HG02610 (cell line): ENCODE results near the gene APBA2.

ENCODE experiments used
- ATAC-seq: cut with Tn5 transposase; IDR thresholded peaks from one replicate; pipeline ENCODE4 v1.9.1; 2021; ENCODE audit warnings: mild to moderate bottlenecking, moderate library complexity; ENCODE audit not compliant: unreplicated experiment

Gene APBA2

DNA sequence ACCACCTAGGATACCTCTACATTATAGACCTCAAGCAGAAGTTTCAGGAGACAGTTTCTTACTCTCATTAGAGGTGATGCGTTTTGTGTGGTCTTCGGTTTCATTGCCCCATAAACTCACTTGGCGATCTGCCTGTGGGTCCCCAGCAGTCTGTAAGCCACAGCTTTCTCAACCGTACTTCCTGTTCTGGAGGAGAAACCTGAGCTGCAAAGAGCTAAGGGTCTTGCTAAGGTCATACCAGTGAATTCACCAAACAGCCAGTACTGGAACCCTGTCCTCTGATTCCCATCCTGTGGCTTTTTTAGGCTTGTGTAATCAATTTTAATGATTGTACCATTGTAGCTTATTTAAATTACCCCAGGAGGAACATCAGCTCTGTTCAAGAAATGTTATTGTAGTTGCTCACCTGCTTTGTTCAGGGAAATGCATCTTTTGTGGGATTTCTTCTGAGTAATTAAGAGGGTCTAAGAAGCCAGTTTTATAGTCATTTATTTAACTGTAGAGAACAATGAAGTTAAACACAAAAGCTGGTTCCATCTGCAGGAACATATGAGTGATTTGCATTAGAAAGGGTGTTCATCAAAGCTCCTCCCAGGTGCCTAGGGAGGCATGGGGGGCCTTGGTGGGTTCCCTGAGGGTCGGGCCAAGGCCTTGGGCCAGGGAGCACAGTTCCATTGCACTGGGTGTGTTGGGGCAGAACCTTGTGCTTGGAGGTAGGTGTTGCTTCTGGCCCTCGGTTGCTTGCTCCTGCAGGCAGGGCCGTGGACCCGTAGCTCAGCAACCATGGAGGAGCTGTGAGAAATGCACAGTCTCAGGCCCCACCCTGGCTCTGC is 69.6 kb downstream of the APBA2 start:
- ATAC-seq, result no peak

DNA sequence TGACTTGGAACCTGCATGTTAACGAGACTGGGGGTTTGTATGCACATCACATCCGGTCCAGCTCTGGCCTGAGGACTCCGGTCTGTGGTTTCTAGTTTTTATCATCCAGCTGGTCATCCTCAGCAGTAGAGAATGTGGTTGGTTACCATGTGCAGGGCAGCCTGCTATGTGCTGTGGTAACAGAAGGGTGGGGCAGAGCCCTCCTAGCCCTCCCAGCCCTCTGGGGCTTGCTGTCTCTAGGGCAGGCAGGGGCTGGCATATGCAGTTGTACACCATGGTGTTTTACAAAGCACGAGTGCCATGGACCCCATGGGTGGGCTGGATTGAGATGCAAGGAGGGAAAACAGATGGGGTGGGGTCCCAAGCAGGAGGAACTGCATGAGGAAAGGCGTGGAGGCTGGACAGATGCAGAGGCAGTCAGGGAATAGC is 70.2 kb downstream of the APBA2 start:
- ATAC-seq, result no peak

DNA sequence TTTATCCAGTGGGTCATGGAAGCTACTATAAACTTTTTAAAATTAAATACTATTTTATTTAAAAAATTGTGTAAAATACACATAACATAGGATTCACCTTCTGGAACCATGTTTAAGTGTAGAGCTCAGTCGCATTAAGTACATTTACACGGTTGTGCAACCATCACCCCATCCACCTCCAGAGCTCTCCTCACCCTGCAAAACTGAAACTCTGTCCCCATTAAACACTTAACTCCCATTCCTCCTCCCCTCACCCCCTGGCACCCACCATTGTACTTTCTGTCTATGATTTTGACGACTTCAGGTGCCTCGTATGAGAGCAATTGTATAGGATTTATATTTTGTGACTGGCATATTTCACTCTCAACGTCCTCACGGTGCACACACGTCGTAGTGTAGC is 70.7 kb downstream of the APBA2 start:
- no peak for ATAC-seq

DNA sequence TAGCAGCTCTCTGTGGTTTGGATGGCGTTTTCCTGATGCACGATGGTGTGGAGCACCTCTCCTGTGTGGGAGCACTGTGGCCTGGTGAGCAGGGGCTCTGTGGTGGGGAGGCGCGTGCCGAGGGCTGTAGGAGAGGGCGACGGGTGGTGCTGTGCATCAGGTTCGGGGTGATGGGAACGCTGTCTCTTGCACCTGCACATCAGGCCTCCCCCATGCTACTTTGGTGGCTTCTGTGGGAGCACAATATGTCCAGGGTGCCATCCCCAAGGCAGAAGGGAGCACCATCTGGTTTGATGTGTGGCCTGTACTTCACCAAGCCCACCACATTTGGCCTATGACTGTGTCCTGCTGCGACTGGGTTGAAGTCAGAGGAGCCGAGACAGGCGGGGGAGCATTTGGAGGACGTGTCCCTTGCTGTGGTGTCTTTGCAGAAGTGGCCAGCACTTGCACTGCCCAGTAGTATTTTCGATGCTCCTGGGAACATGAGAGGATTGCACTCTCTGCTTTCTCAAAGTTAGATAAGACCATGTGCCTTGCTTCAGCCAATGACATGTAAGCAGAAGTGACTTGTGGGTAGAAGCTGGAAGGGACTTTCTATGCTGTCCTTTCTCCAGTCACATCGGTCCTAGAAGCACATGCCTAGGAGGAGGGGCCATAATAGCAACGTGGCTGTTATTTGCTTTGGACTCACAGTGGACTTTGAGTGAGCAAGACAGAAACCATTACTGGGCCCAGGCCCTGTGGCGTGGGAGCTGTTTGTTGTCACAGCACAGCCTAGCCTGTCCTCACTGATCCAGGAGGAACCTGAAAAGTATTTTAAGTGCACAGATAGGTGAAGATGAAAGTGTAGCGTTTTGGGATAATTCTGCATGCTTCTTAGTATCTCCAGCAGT is 72.1 kb downstream of the APBA2 start:
- ATAC-seq, result no peak

DNA sequence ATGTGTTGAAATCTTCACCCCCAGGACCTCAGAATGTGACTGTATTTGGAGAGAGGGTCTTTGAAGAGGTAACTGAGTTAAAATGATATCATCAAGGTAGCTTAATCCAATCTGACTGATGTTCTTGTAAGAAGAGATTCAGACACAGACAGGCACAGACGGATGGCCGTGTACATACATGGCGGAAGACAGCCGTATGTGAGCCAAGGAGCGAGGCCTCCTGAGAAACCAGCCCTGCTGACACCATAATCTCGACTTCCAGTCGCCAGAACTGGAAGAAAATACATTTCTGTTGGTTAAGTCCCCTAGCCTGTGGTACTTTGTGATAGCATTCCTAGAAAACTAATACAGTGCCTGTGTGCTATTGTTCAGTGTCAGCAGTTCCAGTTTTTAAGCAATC is 73.6 kb downstream of the APBA2 start:
- ATAC-seq, result no peak

DNA sequence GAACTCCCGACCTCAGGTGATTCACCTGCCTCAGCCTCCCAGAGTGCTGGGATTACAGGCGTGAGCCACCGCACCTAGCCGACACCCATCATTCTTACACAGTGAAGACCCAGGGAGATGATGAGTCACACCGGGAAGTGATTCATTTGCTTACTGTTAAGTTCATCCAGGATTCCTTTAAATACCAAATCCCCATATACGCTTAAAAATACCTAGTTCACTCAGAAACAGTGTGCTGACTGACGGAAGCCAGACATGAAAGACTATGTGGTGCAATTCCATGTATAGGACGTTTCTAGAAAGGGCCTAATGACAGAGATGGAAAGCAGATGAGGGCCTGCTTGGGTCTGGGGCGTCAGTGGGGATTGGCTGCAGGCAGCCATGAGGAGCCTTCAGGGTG is 75.2 kb downstream of the APBA2 start:
- ATAC-seq, result no peak

DNA sequence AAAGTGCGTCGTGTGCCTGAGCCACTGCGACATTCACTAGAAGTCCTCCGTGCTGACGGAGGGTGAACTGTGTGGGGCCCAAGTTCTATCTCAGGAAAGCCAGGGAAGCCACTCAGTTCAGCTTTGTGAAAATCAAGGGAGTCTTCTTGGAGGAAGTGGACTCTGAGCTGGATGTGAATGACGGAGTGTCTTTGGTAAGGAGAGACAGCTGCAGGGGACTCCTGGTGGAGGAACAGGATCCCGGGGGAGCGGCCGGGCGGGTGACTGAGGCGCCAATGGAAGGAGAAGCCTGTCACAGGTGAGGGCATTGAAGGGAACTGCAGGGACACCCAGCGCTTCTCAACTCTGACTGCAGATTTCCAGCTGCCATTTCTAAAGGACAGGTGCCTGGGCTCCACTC is 75.6 kb downstream of the APBA2 start:
- ATAC-seq, result no peak

DNA sequence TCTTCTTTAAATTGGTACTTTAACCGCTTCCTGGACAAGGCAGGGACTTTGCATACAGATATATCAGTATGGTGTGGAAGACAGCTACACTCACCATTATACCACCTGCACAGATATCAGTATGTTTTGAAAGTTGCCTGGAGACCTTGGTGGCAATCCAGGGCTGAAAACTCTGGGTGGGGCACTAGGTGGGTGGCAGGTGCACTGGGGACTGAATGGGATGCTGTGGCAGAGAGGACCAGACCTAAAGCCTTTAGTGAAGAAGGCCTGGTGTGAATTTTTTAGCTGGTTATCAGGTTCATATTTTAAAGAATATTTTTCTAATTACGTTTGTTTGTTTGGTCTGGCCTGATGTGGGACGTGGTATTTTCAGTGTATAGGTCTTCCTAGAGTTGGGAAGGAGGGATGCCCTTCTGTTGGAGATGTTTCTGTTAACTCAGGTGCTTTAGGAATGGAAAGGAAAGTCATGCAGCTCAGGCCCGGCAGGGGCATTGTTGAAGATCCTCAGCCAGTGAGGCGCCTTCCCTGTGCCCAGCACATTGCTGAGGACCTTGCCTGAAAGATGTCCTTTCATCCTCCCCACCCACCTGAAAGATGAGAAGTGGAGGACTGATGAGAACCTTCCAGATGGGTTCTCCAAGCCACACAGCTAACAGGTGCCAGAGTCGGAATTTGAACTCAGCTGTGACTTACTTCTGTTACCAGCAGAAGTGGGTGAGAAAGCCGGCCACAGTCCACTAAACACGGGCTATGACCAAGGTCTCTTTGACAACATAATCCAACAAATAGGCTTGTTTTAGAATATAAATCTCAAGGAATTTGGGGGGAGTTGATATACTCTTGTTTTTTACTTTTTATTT is 77.3 kb downstream of the APBA2 start:
- no peak for ATAC-seq

DNA sequence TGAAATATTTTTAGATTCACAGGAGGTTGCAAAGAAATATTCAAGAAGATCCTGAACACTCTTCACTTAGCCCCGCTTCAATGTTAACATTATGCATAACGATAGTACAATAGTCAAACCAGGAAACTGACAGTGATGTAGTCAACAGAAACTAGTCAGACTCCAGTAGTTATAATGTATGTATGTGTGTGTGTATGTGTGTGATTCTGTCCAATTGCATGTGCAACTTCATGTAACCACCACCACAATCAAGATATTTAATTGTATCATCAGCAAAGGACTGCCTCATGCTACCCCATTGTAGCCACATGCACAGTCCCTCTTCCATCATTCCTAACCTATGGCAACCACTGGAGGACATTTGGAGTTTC is 77.9 kb downstream of the APBA2 start:
- ATAC-seq, result no peak

DNA sequence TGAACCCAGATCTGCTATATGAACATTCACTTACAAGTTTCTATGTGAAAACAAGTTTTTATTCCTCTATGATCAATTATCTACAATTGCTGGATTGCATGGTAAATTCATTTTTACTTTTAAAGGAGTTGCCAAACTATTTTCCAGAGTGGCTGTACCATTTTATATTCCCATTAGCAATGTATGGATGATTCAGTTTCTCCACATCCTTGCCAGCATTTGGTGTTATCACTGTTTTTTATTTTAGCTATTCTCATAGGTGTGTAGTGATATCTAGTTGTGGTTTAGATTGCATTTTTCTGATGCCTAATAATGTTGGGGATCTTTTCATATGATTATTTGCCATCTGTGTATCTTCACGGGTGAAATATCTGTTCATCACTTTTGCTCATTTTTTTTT is 78.3 kb downstream of the APBA2 start:
- no peak for ATAC-seq

DNA sequence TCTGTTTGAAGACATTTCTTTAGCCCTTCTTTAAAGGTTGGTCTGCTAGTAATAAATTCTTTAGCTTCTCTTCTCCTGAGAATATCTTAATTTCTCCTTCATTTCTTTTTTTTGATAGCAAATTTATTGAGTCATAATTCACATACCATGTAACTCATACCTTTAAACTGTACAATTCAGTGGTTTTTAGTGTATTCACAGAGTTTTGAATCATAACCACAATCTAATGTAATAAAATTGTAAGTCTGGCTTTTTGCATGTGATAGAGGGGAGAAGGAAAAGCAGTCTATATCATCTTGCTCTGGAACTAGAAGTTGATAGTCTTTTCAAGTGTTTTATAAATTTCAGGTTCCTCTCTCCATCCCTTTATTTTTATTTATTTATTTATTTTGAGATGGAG is 81.3 kb downstream of the APBA2 start:
- no peak for ATAC-seq

DNA sequence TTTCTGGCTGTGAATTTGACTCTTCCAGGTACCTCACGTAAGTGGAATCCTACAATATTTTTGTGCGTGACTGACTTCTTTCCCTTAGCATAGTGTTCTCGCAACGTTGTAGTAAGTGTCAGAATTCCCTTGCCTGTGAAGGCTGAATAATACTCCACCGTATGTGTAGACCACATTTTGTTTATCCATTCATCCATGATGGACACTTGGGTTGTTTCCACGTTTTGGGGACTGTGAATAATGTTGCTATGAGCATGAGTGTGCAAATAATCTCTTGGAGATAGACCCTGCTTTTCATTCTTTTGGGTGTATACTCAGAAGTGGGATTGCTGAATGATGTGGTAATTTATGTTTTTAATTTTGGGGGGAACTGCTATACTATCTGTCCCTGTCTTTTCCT is 82.2 kb downstream of the APBA2 start:
- ATAC-seq, result no peak

DNA sequence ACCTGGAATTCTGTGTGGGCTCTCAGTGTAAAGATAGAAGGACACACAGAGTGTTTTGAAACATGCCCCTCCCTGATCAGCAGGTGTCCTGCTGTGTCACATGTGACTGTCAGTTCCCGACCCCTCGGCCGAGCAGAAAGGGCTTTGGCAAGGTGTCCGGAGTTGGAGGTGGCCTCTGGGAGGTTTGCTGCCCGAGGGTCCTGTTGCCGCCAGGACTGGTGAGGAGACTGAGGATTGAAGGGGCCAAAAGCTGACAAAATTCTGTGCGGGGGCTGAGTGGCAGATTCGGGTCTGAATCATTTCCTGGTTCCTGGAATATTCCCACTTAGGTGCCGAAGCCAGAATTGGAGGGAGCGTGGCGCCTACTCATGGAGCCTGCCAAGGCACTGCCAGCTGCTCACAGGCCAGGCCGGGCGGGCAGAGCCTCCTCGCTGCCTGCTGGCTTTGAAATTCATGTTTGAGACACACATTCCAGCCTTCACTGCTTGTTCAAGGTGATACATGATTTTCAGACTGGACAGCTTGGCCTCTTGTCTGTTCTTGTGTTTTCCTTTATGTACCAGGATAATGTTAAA is 83.8 kb downstream of the APBA2 start:
- ATAC-seq, result no peak

DNA sequence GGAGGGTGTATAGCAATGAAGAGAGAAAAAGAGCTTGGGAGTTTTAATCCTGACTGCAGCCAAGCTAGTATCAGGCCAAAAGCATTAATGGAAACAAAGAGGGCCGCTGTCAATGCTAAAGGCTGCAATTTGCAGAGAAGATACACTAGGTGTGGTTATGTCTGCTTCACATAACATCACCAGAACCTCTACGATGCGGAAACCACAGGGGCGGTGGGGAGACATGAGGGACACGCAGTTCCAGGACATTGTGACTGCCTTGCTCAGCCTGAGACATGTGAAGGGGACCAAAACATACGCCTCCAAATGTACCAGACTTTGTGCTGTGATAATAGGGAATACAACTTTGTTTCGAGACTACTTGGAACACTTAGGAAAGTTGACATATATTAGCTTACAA is 88.4 kb downstream of the APBA2 start:
- no peak for ATAC-seq

DNA sequence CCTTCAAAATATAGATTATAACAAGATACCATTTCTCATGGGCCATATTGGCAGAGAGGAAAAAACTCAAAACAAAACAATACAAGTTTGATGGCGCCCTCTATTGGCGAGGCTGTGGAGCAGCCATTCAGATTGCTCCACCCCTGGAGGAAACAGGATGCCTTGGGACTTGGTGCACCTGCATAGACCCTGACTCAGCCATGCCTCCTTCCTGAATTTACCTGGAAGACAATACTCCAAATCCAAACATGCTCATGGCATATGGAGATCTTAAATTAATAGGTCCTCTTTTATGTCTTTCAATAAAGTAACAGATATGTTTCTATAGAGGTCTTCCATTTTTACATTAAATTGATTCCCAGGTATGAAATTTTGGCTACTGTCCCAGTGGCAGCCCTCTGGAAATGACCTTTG is 90.0 kb downstream of the APBA2 start:
- no peak for ATAC-seq

DNA sequence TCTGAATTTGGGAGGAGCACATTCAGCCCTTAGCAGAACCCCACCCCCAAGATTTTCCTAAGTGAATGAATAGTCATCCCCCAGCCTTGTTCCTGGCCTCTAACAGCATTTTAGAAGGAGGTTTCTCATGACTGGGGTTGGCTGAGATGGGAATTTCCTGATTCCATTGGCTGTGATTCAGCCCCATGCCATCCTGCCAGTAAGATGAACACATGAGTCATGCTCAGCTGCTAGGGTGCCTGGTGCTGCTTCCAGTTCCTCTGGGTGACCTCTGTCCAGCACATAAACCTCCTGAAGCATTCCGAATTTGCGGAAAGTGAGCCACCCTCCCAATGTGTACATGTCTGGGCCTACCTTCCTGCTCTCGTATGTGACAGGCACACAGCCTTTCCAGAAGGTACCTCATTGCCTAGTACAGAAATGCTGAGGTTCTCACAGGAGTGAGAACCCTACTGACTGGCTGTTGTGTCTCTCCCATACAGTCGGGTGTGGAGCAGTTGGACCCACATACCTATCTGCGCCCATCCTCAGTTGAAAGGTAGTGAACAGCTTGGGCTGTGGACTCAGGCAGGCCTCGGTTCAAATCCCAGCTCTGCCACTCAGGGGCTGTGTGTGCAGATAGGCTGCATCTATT is 91.7 kb downstream of the APBA2 start:
- ATAC-seq, result no peak

DNA sequence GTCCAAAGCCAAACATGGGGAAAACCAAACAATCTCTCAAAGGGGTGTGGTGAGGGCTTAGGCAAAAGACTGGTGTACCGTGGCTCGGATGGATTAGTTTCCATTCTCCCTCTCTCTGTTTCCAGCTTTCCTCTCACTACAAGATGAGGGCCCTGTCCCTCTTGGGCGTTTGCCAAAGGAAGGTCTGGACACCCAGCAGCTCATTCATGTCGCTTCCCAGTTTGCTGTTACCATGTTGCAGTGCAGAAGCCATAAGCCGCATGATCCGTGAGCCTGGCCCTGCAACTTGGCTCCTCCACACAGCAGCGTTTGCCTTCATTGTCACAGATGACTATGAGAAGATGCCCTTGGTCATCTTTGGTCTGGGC is 92.2 kb downstream of the APBA2 start:
- ATAC-seq, result no peak

DNA sequence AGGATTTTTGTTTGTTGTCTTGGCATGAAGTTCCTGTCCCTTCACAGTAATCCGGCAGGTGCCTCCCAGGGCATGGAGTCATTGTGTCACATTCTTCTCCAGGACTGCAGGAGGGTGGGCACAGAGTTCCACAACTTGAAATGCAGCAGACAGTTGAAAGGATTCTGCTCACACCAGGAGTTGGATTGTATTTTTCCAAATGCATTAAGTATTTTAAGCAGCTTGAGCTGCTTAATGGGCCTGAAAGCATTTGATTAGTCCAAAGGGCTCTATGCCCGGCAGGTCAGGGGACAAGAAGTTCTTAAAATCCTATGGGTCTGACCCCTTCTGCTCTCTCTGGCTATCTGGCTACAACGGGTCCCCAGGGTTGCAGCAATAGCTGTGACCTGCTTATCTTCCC is 92.9 kb downstream of the APBA2 start:
- no peak for ATAC-seq

DNA sequence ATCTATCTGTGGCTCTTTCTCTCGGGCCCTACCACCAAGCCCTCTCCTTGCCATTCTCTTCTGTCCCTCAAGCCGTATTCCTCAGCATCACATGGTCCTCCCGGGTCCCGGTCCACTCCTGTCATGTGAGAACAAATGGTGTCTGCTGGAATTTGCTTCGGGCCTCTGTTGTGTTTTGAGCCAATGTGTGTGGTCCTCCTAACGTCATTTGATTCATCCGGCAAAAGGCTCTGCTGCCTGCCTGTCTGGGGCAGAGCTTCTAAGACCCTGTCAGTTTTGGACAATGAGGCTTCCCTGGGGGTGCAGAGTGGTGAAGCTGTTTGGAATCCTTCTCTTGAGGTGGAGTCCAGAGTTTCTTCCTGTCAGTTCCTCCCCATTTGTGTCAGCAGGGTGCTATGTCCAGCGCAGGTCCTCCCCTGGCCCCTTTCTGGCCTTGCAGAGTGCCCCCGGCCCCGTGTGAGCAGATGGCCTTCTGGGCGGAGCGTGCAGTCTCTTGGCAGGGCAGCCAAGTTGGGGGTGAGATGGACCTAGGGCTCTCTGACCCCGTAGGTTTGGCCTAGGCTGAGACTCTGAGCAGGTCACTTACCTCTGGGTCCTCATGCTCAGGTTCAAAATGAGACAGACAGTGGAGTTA is 93.6 kb downstream of the APBA2 start:
- ATAC-seq, result no peak
